SJSA1 (cell line): ENCODE measurements around the gene EXD3. TPM values are rescaled to one million over a fixed set of nuclear protein-coding genes. Genes with fewer than 3 reads are reported as not detected.
"Not testable (repeated sequence)": the region's sequence is repeated elsewhere in the genome, so short reads cannot be mapped to it uniquely, and the experiment has no call there.

ENCODE experiments used
- DNase-seq, 2 experiments: peaks; one replicate each; pipeline ENCODE4 v3.0.0-alpha.2; 2015 to 2020; ENCODE audit warnings: low spot score in 2 of 2, low read depth in 1 of 2
- H3K27ac ChIP-seq: fragments of 250-450 bp; sonication (Bioruptor Pico); 2 replicates; pipeline ENCODE4 v1.5.1; 2020; ENCODE audit warnings: mild to moderate bottlenecking, moderate library complexity
- H3K27me3 ChIP-seq: fragments of 250-450 bp; sonication (Bioruptor Pico); replicated peaks from 2 replicates; pipeline ENCODE4 v1.5.1; 2020; ENCODE audit warnings: mild to moderate bottlenecking, moderate library complexity
- H3K36me3 ChIP-seq: fragments of 250-450 bp; sonication (Bioruptor Pico); 2 replicates; pipeline ENCODE4 v1.5.1; 2020; ENCODE audit warnings: mild to moderate bottlenecking
- H3K4me1 ChIP-seq: fragments of 250-450 bp; sonication (Bioruptor Pico); replicated peaks from 2 replicates; pipeline ENCODE4 v1.6.1; 2021; ENCODE audit warnings: mild to moderate bottlenecking
- H3K4me3 ChIP-seq: fragments of 250-450 bp; sonication (Bioruptor Pico); 2 replicates; pipeline ENCODE4 v1.5.1; 2020; ENCODE audit warnings: mild to moderate bottlenecking
- H3K9me3 ChIP-seq: fragments of 250-450 bp; sonication (Bioruptor Pico); replicated peaks from 2 replicates; pipeline ENCODE4 v1.5.1; 2020; ENCODE audit warnings: mild to moderate bottlenecking
- total RNA-seq: library from RNA; depleted of rRNA; stranded (reverse); fragments of >200 nt; shearing (Covaris generic); gene quantifications from 2 replicates; pipeline ENCODE4 v1.2.3, GENCODE V29; 2014

The EXD3 gene
- total RNA-seq, 1 experiment from 2014 or later, result 4.0 TPM

- H3K27me3 ChIP-seq, result no peaks in the 10 kb centered on the region
- no peak overlapping the region for H3K27ac ChIP-seq
- DNase-seq, result no peak
- H3K9me3 ChIP-seq, result no peaks in the 10 kb centered on the region; the same call in 1 of the 2 replicates
- H3K4me1 ChIP-seq, result no peaks in the 10 kb centered on the region
- no peaks in the 10 kb centered on the region for H3K36me3 ChIP-seq
- H3K4me3 ChIP-seq, result no peak overlapping the region
These were observed 86.2 kb downstream of the EXD3 start for GRCh38 chr9:137336735-137337134.

- Histone ChIP-seq H3K4me3 (no peak overlapping the region), H3K4me1 (no peaks in the 10 kb centered on the region), H3K27ac (no peak overlapping the region), H3K36me3 (no peaks in the 10 kb centered on the region), H3K9me3 (no peaks in the 10 kb centered on the region; the same call in 1 of the 2 replicates), H3K27me3 (no peaks in the 10 kb centered on the region)
- no peak for DNase-seq
These were observed 89.8 kb downstream of the EXD3 start for GRCh38 chr9:137333016-137333671.

DNA sequence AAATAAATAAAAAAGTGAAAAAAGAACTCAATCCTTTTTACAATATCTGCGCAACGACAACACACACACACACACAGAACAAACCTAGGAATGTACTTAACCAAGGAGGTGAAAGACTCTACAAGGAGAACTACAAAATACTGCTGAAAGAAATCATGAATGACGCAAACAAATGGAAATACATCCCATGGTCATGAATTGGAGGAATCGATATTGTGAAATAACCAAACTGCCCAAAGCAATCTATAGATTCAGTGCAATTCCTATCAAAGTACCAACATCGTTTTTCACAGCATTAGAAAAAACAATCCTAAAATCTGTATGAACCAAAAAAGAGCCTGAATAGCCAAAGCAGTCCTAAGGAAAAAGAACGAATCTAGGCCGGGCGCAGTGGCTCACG is 91.0 kb downstream of the EXD3 start:
- no peak overlapping the region for H3K27ac ChIP-seq
- DNase-seq, result no peak
- H3K36me3 ChIP-seq, result no peaks in the 10 kb centered on the region
- H3K27me3 ChIP-seq, result no peaks in the 10 kb centered on the region
- H3K4me3 ChIP-seq, result no peak overlapping the region
- no peaks in the 10 kb centered on the region for H3K4me1 ChIP-seq
- H3K9me3 ChIP-seq, result no peaks in the 10 kb centered on the region; the same call in 1 of the 2 replicates

DNA sequence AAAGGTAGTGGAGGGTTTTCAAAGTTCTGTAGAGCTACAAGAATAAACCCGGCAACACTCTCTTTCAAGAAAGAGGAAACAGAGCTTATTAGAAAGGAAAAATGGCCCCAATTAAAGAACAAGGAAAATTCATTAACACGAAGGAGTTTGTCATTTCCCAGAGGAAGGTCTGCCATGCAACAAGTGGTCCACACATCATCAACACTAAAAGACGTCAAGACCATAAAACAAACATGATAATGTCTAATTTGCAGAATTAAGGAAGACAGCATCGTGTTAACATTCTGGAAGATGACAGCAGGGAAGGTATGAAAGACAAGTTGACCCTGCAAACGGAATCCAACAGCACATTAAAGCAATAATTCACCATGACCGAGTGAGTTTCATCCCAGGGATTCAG is 92.3 kb downstream of the EXD3 start:
- DNase-seq, result no peak
- Histone ChIP-seq H3K4me3 (no peak overlapping the region), H3K27ac (no peak overlapping the region), H3K9me3 (no peaks in the 10 kb centered on the region), H3K4me1 (no peaks in the 10 kb centered on the region), H3K27me3 (no peaks in the 10 kb centered on the region), H3K36me3 (no peaks in the 10 kb centered on the region)

DNA sequence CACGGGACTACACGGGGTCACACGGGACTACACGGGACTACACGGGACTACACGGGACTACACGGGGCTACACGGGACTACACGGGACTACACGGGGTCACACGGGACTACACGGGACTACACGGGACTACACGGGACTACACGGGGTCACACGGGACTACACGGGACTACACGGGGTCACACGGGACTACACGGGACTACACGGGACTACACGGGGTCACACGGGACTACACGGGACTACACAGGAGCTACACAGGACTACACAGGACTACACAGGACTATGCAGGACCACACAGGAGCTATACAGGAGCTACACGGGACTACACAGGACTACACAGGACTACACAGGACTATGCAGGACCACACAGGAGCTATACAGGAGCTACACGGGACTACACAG is 93.4 kb downstream of the EXD3 start:
- DNase-seq, H3K4me1 ChIP-seq, H3K36me3 ChIP-seq, H3K4me3 ChIP-seq, H3K27ac ChIP-seq, H3K9me3 ChIP-seq, H3K27me3 ChIP-seq: not testable (repeated sequence)

DNA sequence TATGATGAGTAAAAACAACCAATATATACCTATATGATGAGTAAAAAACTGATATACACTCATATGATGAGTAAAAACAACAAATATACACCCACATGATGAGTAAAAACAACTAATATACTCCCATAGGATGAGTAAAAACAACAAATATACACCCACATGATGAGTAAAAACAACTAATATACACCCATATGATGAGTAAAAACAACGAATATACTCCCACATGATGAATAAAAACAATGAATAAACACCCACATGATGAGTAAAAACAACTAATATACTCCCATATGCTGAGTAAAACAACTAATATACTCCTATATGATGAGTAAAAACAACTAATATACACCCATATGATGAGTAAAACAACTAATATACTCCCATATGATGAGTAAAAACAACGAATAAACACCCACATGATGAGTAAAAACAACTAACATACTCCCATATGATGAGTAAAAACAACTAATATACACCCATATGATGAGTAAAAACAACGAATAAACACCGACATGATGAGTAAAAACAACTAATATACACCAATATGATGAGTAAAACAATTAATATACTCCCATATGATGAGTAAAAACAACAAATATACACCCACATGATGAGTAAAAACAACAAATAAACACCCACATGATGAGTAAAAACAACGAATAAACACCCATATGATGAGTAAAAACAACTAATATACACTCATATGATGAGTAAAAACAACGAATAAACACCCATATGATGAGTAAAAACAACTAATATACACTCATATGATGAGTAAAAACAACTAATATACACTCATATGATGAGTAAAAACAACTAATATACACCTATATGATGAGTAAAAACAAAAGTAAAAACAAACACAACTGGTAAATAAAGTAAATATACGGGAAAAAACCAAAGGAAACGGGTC is 95.1 kb downstream of the EXD3 start:
- H3K9me3 ChIP-seq, H3K27me3 ChIP-seq, DNase-seq: not testable (repeated sequence)

GRCh38 chr9:137326445-137327065 is 96.4 kb downstream of the EXD3 start:
- no peak overlapping the region for H3K27ac ChIP-seq
- H3K4me1 ChIP-seq, result no peaks in the 10 kb centered on the region
- no peak overlapping the region for H3K4me3 ChIP-seq
- no peaks in the 10 kb centered on the region for H3K27me3 ChIP-seq
- H3K9me3 ChIP-seq, result no peaks in the 10 kb centered on the region
- H3K36me3 ChIP-seq, result no peaks in the 10 kb centered on the region
- DNase-seq, result no peak

More for the DNA sequence above, 95.1 kb downstream of the EXD3 start:
- H3K4me3 ChIP-seq, H3K36me3 ChIP-seq, H3K4me1 ChIP-seq, H3K27ac ChIP-seq: not testable (repeated sequence)

GRCh38 chr9:137325799-137326198 is 97.2 kb downstream of the EXD3 start:
- Histone ChIP-seq H3K27ac (no peak overlapping the region), H3K4me1 (no peaks in the 10 kb centered on the region), H3K9me3 (no peaks in the 10 kb centered on the region), H3K27me3 (no peaks in the 10 kb centered on the region), H3K4me3 (no peak overlapping the region), H3K36me3 (no peaks in the 10 kb centered on the region)
- no peak for DNase-seq

DNA sequence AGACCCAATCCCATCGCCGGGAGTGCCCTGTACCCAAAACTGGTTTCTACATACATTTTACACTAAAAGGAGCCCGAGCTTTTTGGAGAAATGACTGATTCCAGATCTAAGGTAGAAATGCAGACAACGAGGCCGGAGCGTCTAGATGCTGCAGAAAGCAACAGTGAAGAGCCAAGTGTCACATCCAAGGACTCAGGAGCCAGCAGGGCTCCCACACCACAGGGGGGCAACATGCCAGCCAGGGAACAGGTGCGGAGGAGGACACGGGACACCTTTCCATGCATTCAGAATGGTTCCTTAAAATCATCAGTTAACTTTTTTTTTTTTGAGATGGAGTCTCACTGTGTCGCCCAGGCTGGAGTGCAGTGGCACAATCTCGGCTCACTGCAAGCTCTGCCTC is 97.8 kb downstream of the EXD3 start:
- H3K4me3 ChIP-seq, result no peak overlapping the region
- H3K36me3 ChIP-seq, result no peaks in the 10 kb centered on the region
- H3K27ac ChIP-seq, result no peak overlapping the region
- no peaks in the 10 kb centered on the region for H3K27me3 ChIP-seq
- DNase-seq, result no peak
- H3K4me1 ChIP-seq, result no peaks in the 10 kb centered on the region
- H3K9me3 ChIP-seq, result no peaks in the 10 kb centered on the region

DNA sequence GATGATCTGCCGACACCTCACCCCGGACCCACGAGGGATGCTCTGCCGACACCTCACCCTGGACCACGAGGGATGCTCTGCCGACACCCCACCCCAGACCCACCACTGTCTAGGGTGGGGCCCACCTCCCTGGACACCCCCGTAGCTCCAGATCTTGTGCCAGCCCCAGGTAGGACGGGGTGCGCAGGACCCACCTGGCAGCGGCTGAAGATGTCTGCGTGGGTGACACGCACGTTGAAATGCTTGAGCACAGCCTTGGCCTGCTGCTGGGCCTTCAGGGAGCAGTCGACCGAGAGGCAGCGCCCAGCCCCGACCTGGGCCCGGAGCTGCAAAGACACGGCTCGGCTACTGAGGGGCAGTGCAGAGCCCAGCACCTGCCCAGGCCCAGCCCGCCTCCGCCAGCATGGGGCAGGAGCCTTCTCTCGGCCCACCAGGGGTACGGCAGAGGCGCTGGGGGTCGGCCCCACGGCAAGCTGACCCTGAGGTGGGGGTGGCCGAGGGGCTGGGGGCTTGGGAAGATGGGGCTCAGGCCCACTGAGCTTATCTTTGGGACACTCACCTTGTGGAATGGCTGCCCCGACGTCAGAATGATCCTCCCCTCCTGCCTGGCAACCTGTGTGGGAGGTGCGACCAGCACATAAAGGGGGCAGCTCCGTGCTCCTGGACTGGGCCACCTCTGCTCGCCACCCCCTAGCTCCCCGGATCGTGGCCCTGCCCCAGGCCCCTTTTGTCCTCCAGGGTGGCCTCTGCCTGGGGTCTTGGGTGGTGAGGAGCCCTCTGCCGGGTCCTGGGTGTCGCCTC is 99.2 kb downstream of the EXD3 start:
- Histone ChIP-seq H3K9me3 (no peaks in the 10 kb centered on the region), H3K4me1 (no peaks in the 10 kb centered on the region), H3K36me3 (no peaks in the 10 kb centered on the region), H3K27me3 (no peaks in the 10 kb centered on the region), H3K27ac (no peak overlapping the region), H3K4me3 (no peak overlapping the region)
- no peak for DNase-seq

- Histone ChIP-seq H3K4me3 (no peak overlapping the region), H3K9me3 (no peaks in the 10 kb centered on the region), H3K4me1 (no peaks in the 10 kb centered on the region), H3K36me3 (no peaks in the 10 kb centered on the region), H3K27ac (no peak overlapping the region), H3K27me3 (no peaks in the 10 kb centered on the region)
- peak in 1 of 2 experiments; percentile 34 for DNase-seq
These were observed 101.1 kb downstream of the EXD3 start for GRCh38 chr9:137321726-137322361.

GRCh38 chr9:137320555-137321384 is 102.2 kb downstream of the EXD3 start:
- Histone ChIP-seq H3K4me3 (no peak overlapping the region), H3K27ac (no peak overlapping the region), H3K36me3 (no peaks in the 10 kb centered on the region), H3K4me1 (peaks cover 7% of the 10 kb centered on the region), H3K27me3 (no peaks in the 10 kb centered on the region), H3K9me3 (no peaks in the 10 kb centered on the region)
- DNase-seq, result no peak
